ENCODE results near the gene KLHDC10. TPM values are rescaled to one million over a fixed set of nuclear protein-coding genes. Genes with fewer than 3 reads are reported as not detected.

The KLHDC10 gene
- total RNA-seq, 1 donor from 2014 or later = 13.0 TPM

- intact Hi-C loops (cut with DNase I) = no loop called here
Measured at GRCh38 chr7:130151591-130152492, 81.5 kb downstream of the KLHDC10 start.

GRCh38 chr7:130152493-130153210, 82.3 kb downstream of the KLHDC10 start:
- H3K27me3 ChIP-seq = no peaks in the 10 kb centered on the region
- intact Hi-C loops (cut with DNase I) = no loop called here
- no peak overlapping the region for H3K27ac ChIP-seq
- no peaks in the 10 kb centered on the region for H3K4me1 ChIP-seq
- TF ChIP-seq CTCF (IDR thresholded peaks at IDR 0.05) = no peak
- H3K9me3 ChIP-seq = peaks cover 0 to 6% of the 10 kb centered on the region in 2 donors
- peak in 1 of 2 donors; percentile 58 for DNase-seq (ENCODE audit: low spot score in 2 of 2)
- H3K4me3 ChIP-seq = peak overlapping the region in 1 of 2 donors; percentile 2
- peaks cover 0 to 4% of the 10 kb centered on the region in 2 donors for H3K36me3 ChIP-seq

More at GRCh38 chr7:130151591-130152492, 81.5 kb downstream of the KLHDC10 start:
- Histone ChIP-seq H3K4me1 (no peaks in the 10 kb centered on the region), H3K27ac (no peak overlapping the region), H3K9me3 (peaks cover 0 to 3% of the 10 kb centered on the region in 2 donors), H3K27me3 (no peaks in the 10 kb centered on the region), H3K36me3 (no peaks in the 10 kb centered on the region), H3K4me3 (no peak overlapping the region)
- no peak for TF ChIP-seq CTCF (IDR thresholded peaks at IDR 0.05)
- DNase-seq (ENCODE audit: low spot score in 2 of 2) = peak in 1 of 2 donors; percentile 21

GRCh38 chr7:130153211-130153908, 83.0 kb downstream of the KLHDC10 start:
- no peak overlapping the region for H3K27ac ChIP-seq
- peak in 1 of 2 donors; percentile 56 for DNase-seq (ENCODE audit: low spot score in 2 of 2)
- H3K4me1 ChIP-seq = no peaks in the 10 kb centered on the region
- H3K27me3 ChIP-seq = no peaks in the 10 kb centered on the region
- intact Hi-C loops (cut with DNase I) = no loop called here
- TF ChIP-seq CTCF (IDR thresholded peaks at IDR 0.05) = no peak
- peak overlapping the region in 1 of 2 donors; percentile 2 for H3K4me3 ChIP-seq
- peaks cover 0 to 6% of the 10 kb centered on the region in 2 donors for H3K9me3 ChIP-seq
- H3K36me3 ChIP-seq = peaks cover 0 to 4% of the 10 kb centered on the region in 2 donors

- Histone ChIP-seq H3K4me1 (no peaks in the 10 kb centered on the region), H3K9me3 (peaks cover 0 to 6% of the 10 kb centered on the region in 2 donors), H3K36me3 (peaks cover 0 to 4% of the 10 kb centered on the region in 2 donors), H3K4me3 (no peak overlapping the region), H3K27ac (no peak overlapping the region), H3K27me3 (no peaks in the 10 kb centered on the region)
- TF ChIP-seq CTCF (IDR thresholded peaks at IDR 0.05) = no peak
- intact Hi-C loops (cut with DNase I) = no loop called here
- peak in 1 of 2 donors; percentile 49 for DNase-seq (ENCODE audit: low spot score in 2 of 2)
Measured at GRCh38 chr7:130154131-130154500, 83.8 kb downstream of the KLHDC10 start.

- H3K4me3 ChIP-seq = no peak overlapping the region
- no peaks in the 10 kb centered on the region for H3K4me1 ChIP-seq
- no peaks in the 10 kb centered on the region for H3K27me3 ChIP-seq
- TF ChIP-seq CTCF (IDR thresholded peaks at IDR 0.05) = no peak
- peaks cover 0 to 6% of the 10 kb centered on the region in 2 donors for H3K9me3 ChIP-seq
- peak in 1 of 2 donors; percentile 53 for DNase-seq (ENCODE audit: low spot score in 2 of 2)
- H3K27ac ChIP-seq = no peak overlapping the region
- H3K36me3 ChIP-seq = peaks cover 2 to 7% of the 10 kb centered on the region in 2 donors
- intact Hi-C loops (cut with DNase I) = no loop called here
Measured at GRCh38 chr7:130154501-130155317, 84.4 kb downstream of the KLHDC10 start.

All from ascending aorta (tissue), 2 donors.